K562 (cell line): ENCODE results near the gene TECPR2. TPM values are rescaled to one million over a fixed set of nuclear protein-coding genes. Genes with fewer than 3 reads are reported as not detected.
"Not testable (repeated sequence)": the region's sequence is repeated elsewhere in the genome, so short reads cannot be mapped to it uniquely, and the experiment has no call there.

Experiments used
- ARID1B ChIP-seq: fragments of 450-650 bp; IDR thresholded peaks from 2 replicates; pipeline ENCODE4 v1.6.1; 2016; ENCODE audit warnings: antibody characterized with exemption, mild to moderate bottlenecking, inconsistent platforms
- ATF1 ChIP-seq, 2 experiments: fragments of 450-650 bp in 1 of 2; IDR thresholded peaks; 2 replicates each; pipeline ENCODE4 v1.6.1; 2016; ENCODE audit warnings: missing compliant biosample characterization in 1 of 2, missing genetic modification characterization in 1 of 2
- FOXJ3 ChIP-seq: sonication (generic); formaldehyde crosslinking; IDR thresholded peaks from 2 replicates; pipeline ENCODE4 v1.4.0; 2020; ENCODE audit warnings: mild to moderate bottlenecking, missing genetic modification reagents
- IRF9 ChIP-seq: fragments of 450-650 bp; IDR thresholded peaks from 2 replicates; pipeline ENCODE4 v1.6.1; 2016; ENCODE audit warnings: missing biosample characterization, missing genetic modification characterization
- KDM2B ChIP-seq: fragments of 250-450 bp; sonication (Bioruptor Pico); IDR thresholded peaks from 2 replicates; pipeline ENCODE4 v1.8.0; 2021; ENCODE audit warnings: mild to moderate bottlenecking, moderate library complexity
- KLF1 ChIP-seq: fragments of 450-650 bp; IDR thresholded peaks from 2 replicates; pipeline ENCODE4 v1.6.1; 2016; ENCODE audit warnings: missing genetic modification characterization, missing compliant biosample characterization
- MAZ ChIP-seq, 2 experiments: fragments of 450-650 bp in 1 of 2; sonication (generic) in 1 of 2; formaldehyde crosslinking; IDR thresholded peaks in 1 of 2; conservative IDR thresholded peaks in 1 of 2; 2 replicates each; pipeline versions ENCODE4 v1.4.0 to v1.5.0; 2020; ENCODE audit warnings: mild to moderate bottlenecking in 1 of 2, missing genetic modification reagents in 1 of 2
- NR4A1 ChIP-seq, 2 experiments: fragments of 250-450 bp in 1 of 2; fragments of 450-650 bp in 1 of 2; sonication (Bioruptor Pico) in 1 of 2; IDR thresholded peaks; 2 replicates each; pipeline versions ENCODE4 v1.4.0 to v1.6.1; 2016 to 2020; ENCODE audit warnings: mild to moderate bottlenecking in 2 of 2, missing compliant biosample characterization in 1 of 2, missing genetic modification characterization in 1 of 2, moderate library complexity in 1 of 2
- OTX1 ChIP-seq: fragments of 450-650 bp; formaldehyde crosslinking; IDR thresholded peaks from 2 replicates; pipeline ENCODE4 v1.4.0; 2022; ENCODE audit warnings: mild to moderate bottlenecking
- SMAD4 ChIP-seq: fragments of 250-450 bp; sonication (Bioruptor Pico); conservative IDR thresholded peaks from 2 replicates; pipeline ENCODE4 v1.8.0; 2021; ENCODE audit warnings: inconsistent platforms, mild to moderate bottlenecking, moderate library complexity
- TAF7 ChIP-seq: fragments of 450-650 bp; IDR thresholded peaks from 2 replicates; pipeline ENCODE4 v1.6.1; 2016; ENCODE audit warnings: missing genetic modification characterization, missing compliant biosample characterization
- TCFL5 ChIP-seq: fragments of 250-450 bp; sonication (Bioruptor Pico); conservative IDR thresholded peaks from 2 replicates; pipeline ENCODE4 v1.6.1; 2021; ENCODE audit warnings: mild to moderate bottlenecking, moderate library complexity, matching md5 sums
- ZNF644 ChIP-seq: fragments of 200-800 bp; sonication (Bioruptor generic); IDR thresholded peaks from 2 replicates; pipeline ENCODE4 v1.6.1; 2016; ENCODE audit warnings: low read depth, missing genetic modification characterization, missing compliant biosample characterization
- microRNA-seq: library from miRNA; unstranded; fragments of <30 nt; microRNA quantifications from one replicate; pipeline ENCODE4, GENCODE V29; 2018; ENCODE audit warnings: borderline microRNAs expressed
- polyA plus RNA-seq, 8 experiments: library from polyadenylated mRNA; depleted of rRNA in 4 of 8; stranded (reverse) in 5 of 8; unstranded in 3 of 8; fragments of >200 nt; fragmentation: Nextera tagmentation in 2 of 8; fragmentation: Illumina TruSeq in 1 of 8; extraction: Ambion mirVana in 2 of 8; extraction: Trizol in 1 of 8; gene quantifications; 2 replicates each; pipeline versions ENCODE4 v1.2.1 to v1.2.3, GENCODE V29; 2011 to 2014; ENCODE audit warnings: inconsistent platforms in 1 of 8, missing spikeins in 1 of 8
- small RNA-seq: library from RNA; depleted of rRNA; stranded (forward); fragments of <200 nt; gene quantifications from one replicate; pipeline ENCODE3, GENCODE V24; 2014
- total RNA-seq, 7 experiments: library from RNA; depleted of rRNA in 6 of 7; stranded (reverse); fragments of >200 nt in 6 of 7; fragmentation: Illumina TruSeq in 2 of 7; extraction: Trizol in 2 of 7; gene quantifications; 2 replicates each; pipeline versions ENCODE4 v1.2.1 to v1.2.3, GENCODE V29; 2011 to 2021; ENCODE audit warnings: low replicate concordance in 1 of 7
- TF ChIP-seq, protein P1 (sequence below): fragments of 450-650 bp; formaldehyde crosslinking; conservative IDR thresholded peaks from 2 replicates; pipeline ENCODE4 v1.4.0; 2022; ENCODE audit warnings: mild to moderate bottlenecking, missing genetic modification characterization
- TF ChIP-seq, protein P2 (sequence below): fragments of 200-800 bp; sonication (Bioruptor generic); IDR thresholded peaks from 2 replicates; pipeline ENCODE4 v1.6.1; 2017; ENCODE audit warnings: missing genetic modification characterization, missing compliant biosample characterization

Gene TECPR2
- total and polyA plus RNA-seq, 9 of the 15 experiments (the other 6 are each of a cell fraction or from before 2014, with no cell fraction given), result 0.04 to 3.0 (median 0.83) TPM

- TF ChIP-seq KDM2B (0 out of 2 replicates have a peak, but pooled peaks have one; percentile 39), FOXJ3 (CRISPR knock-in tag) (peak; percentile 73; the same call in 1 of the 2 replicates), IRF9 (tag) (peak; percentile 99), TCFL5 (CRISPR knock-in tag) (peak; percentile 94), ZNF644 (tag) (peak; percentile 99), SMAD4 (CRISPR knock-in tag) (peak; percentile 97), OTX1 (CRISPR knock-in tag) (peak; percentile 94), MAZ (CRISPR knock-in tag; conservative IDR thresholded peaks at IDR 0.05 in 1 of 2, IDR thresholded peaks at IDR 0.05 in 1 of 2) (peak in 1 of 2 experiments; percentile 94; a peak in 2 of 4 replicates), ATF1 (tag; IDR thresholded peaks at IDR 0.05) (peak; percentile 74), ARID1B (peak; percentile 41), NR4A1 (CRISPR knock-in tag; IDR thresholded peaks at IDR 0.05) (peak; percentile 98), NR4A1 (tag; IDR thresholded peaks at IDR 0.05) (peak; percentile 99), TAF7 (tag) (peak; percentile 90), KLF1 (peak; percentile 89)
- TF ChIP-seq, protein P1, sequence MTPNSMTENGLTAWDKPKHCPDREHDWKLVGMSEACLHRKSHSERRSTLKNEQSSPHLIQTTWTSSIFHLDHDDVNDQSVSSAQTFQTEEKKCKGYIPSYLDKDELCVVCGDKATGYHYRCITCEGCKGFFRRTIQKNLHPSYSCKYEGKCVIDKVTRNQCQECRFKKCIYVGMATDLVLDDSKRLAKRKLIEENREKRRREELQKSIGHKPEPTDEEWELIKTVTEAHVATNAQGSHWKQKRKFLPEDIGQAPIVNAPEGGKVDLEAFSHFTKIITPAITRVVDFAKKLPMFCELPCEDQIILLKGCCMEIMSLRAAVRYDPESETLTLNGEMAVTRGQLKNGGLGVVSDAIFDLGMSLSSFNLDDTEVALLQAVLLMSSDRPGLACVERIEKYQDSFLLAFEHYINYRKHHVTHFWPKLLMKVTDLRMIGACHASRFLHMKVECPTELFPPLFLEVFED (CRISPR knock-in tag), result peak; percentile 99
- TF ChIP-seq, protein P2, sequence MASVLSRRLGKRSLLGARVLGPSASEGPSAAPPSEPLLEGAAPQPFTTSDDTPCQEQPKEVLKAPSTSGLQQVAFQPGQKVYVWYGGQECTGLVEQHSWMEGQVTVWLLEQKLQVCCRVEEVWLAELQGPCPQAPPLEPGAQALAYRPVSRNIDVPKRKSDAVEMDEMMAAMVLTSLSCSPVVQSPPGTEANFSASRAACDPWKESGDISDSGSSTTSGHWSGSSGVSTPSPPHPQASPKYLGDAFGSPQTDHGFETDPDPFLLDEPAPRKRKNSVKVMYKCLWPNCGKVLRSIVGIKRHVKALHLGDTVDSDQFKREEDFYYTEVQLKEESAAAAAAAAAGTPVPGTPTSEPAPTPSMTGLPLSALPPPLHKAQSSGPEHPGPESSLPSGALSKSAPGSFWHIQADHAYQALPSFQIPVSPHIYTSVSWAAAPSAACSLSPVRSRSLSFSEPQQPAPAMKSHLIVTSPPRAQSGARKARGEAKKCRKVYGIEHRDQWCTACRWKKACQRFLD, result peak; percentile 100
- not testable (repeated sequence) for TF ChIP-seq ATF1 (CRISPR knock-in tag; IDR thresholded peaks at IDR 0.05)
These were observed 188.2 kb downstream of the TECPR2 start (continued) for GRCh38 chr14:102550927-102551401.

Small RNA genes lying within 50 kb of the gene (microRNA-seq; reads per million reads assigned to microRNA genes)
- gene MIR4309, result not detected

Small RNA genes lying within 50 kb of the gene (small RNA-seq; reads per million reads assigned to genes)
- gene MIR4309, result not detected

Other genes with a start within 250 kb of the TECPR2 start
- gene WDR20, start 223.0 kb upstream of the TECPR2 start, total RNA-seq (2014; rRNA removed), result 8.0 and 9.6 TPM in 2 replicates
- 12.1 and 13.9 TPM in 2 replicates for gene WDR20, start 223.0 kb upstream of the TECPR2 start, total RNA-seq (2014; rRNA removed; fragmentation: Illumina TruSeq; extraction: Trizol)
- 14.7 and 15.3 TPM in 2 replicates for gene WDR20, start 223.0 kb upstream of the TECPR2 start, total RNA-seq (2015; rRNA removed; fragmentation: Illumina TruSeq; extraction: Trizol)
- 13.3 and 16.6 TPM in 2 replicates for gene WDR20, start 223.0 kb upstream of the TECPR2 start, total RNA-seq (2021)
- 10.0 and 11.8 TPM in 2 replicates for gene WDR20, start 223.0 kb upstream of the TECPR2 start, polyA plus RNA-seq (2011; rRNA removed)
- gene WDR20, start 223.0 kb upstream of the TECPR2 start, polyA plus RNA-seq (2014; fragmentation: Illumina TruSeq; extraction: Trizol), result 10.2 and 10.5 TPM in 2 replicates
- gene WDR20, start 223.0 kb upstream of the TECPR2 start, polyA plus RNA-seq (2014; fragmentation: Nextera tagmentation; extraction: Ambion mirVana), result 10 to 100 TPM in 1 of 2 experiments, 1 to 10 TPM in 1; 7.0 to 12.1 TPM
- 9.4 and 11.7 TPM in 2 replicates for gene WDR20, start 223.0 kb upstream of the TECPR2 start, polyA plus RNA-seq (2014; rRNA removed)
- gene MOK, start 57.8 kb upstream of the TECPR2 start, total RNA-seq (2014; rRNA removed), result 5.8 and 7.2 TPM in 2 replicates
- 5.2 and 5.3 TPM in 2 replicates for gene MOK, start 57.8 kb upstream of the TECPR2 start, total RNA-seq (2014; rRNA removed; fragmentation: Illumina TruSeq; extraction: Trizol)
- 4.6 and 5.3 TPM in 2 replicates for gene MOK, start 57.8 kb upstream of the TECPR2 start, total RNA-seq (2015; rRNA removed; fragmentation: Illumina TruSeq; extraction: Trizol)
- 4.9 TPM in 2 replicates for gene MOK, start 57.8 kb upstream of the TECPR2 start, total RNA-seq (2021)
- gene MOK, start 57.8 kb upstream of the TECPR2 start, polyA plus RNA-seq (2011; rRNA removed), result 4.3 and 6.2 TPM in 2 replicates
- 3.6 and 7.5 TPM in 2 replicates for gene MOK, start 57.8 kb upstream of the TECPR2 start, polyA plus RNA-seq (2014; fragmentation: Illumina TruSeq; extraction: Trizol)
- gene MOK, start 57.8 kb upstream of the TECPR2 start, polyA plus RNA-seq (2014; fragmentation: Nextera tagmentation; extraction: Ambion mirVana), result 1 to 10 TPM; 1.3 to 2.5 TPM
- 7.6 and 8.4 TPM in 2 replicates for gene MOK, start 57.8 kb upstream of the TECPR2 start, polyA plus RNA-seq (2014; rRNA removed)
- 6.1 and 6.6 TPM in 2 replicates for gene ZNF839, start 43.2 kb upstream of the TECPR2 start, total RNA-seq (2014; rRNA removed)
- 5.2 and 5.3 TPM in 2 replicates for gene ZNF839, start 43.2 kb upstream of the TECPR2 start, total RNA-seq (2014; rRNA removed; fragmentation: Illumina TruSeq; extraction: Trizol)
- 5.1 and 5.7 TPM in 2 replicates for gene ZNF839, start 43.2 kb upstream of the TECPR2 start, total RNA-seq (2015; rRNA removed; fragmentation: Illumina TruSeq; extraction: Trizol)
- gene ZNF839, start 43.2 kb upstream of the TECPR2 start, total RNA-seq (2021), result 6.6 and 8.4 TPM in 2 replicates
- 7.7 and 8.4 TPM in 2 replicates for gene ZNF839, start 43.2 kb upstream of the TECPR2 start, polyA plus RNA-seq (2011; rRNA removed)
- 5.1 and 6.3 TPM in 2 replicates for gene ZNF839, start 43.2 kb upstream of the TECPR2 start, polyA plus RNA-seq (2014; fragmentation: Illumina TruSeq; extraction: Trizol)
- 1 to 10 TPM in 1 of 2 experiments, under 1 TPM in 1; 0.42 to 1.0 TPM for gene ZNF839, start 43.2 kb upstream of the TECPR2 start, polyA plus RNA-seq (2014; fragmentation: Nextera tagmentation; extraction: Ambion mirVana)
- gene ZNF839, start 43.2 kb upstream of the TECPR2 start, polyA plus RNA-seq (2014; rRNA removed), result 8.4 and 8.6 TPM in 2 replicates
- 47.7 and 56.1 TPM in 2 replicates for gene CINP, start 51 bp upstream of the TECPR2 start, total RNA-seq (2014; rRNA removed)
- 39.3 and 44.7 TPM in 2 replicates for gene CINP, start 51 bp upstream of the TECPR2 start, total RNA-seq (2014; rRNA removed; fragmentation: Illumina TruSeq; extraction: Trizol)
- gene CINP, start 51 bp upstream of the TECPR2 start, total RNA-seq (2015; rRNA removed; fragmentation: Illumina TruSeq; extraction: Trizol), result 40.1 and 41.2 TPM in 2 replicates
- 41.2 and 41.8 TPM in 2 replicates for gene CINP, start 51 bp upstream of the TECPR2 start, total RNA-seq (2021)
- 40.8 and 43.7 TPM in 2 replicates for gene CINP, start 51 bp upstream of the TECPR2 start, polyA plus RNA-seq (2011; rRNA removed)
- gene CINP, start 51 bp upstream of the TECPR2 start, polyA plus RNA-seq (2014; fragmentation: Illumina TruSeq; extraction: Trizol), result 56.5 and 62.4 TPM in 2 replicates
- 10 to 100 TPM; 36.3 to 63.2 TPM for gene CINP, start 51 bp upstream of the TECPR2 start, polyA plus RNA-seq (2014; fragmentation: Nextera tagmentation; extraction: Ambion mirVana)
- gene CINP, start 51 bp upstream of the TECPR2 start, polyA plus RNA-seq (2014; rRNA removed), result 54.2 and 54.5 TPM in 2 replicates
- gene ANKRD9, start 146.8 kb downstream of the TECPR2 start, total RNA-seq (2014; rRNA removed), result 29.4 and 29.5 TPM in 2 replicates
- gene ANKRD9, start 146.8 kb downstream of the TECPR2 start, total RNA-seq (2014; rRNA removed; fragmentation: Illumina TruSeq; extraction: Trizol), result 3.3 and 3.7 TPM in 2 replicates
- gene ANKRD9, start 146.8 kb downstream of the TECPR2 start, total RNA-seq (2015; rRNA removed; fragmentation: Illumina TruSeq; extraction: Trizol), result 5.0 and 5.3 TPM in 2 replicates
- 32.9 and 34.8 TPM in 2 replicates for gene ANKRD9, start 146.8 kb downstream of the TECPR2 start, total RNA-seq (2021)
- gene ANKRD9, start 146.8 kb downstream of the TECPR2 start, polyA plus RNA-seq (2011; rRNA removed), result 15.4 and 20.4 TPM in 2 replicates
- 4.0 and 4.3 TPM in 2 replicates for gene ANKRD9, start 146.8 kb downstream of the TECPR2 start, polyA plus RNA-seq (2014; fragmentation: Illumina TruSeq; extraction: Trizol)
- under 1 TPM; 0.04 to 0.06 TPM for gene ANKRD9, start 146.8 kb downstream of the TECPR2 start, polyA plus RNA-seq (2014; fragmentation: Nextera tagmentation; extraction: Ambion mirVana)
- 27.5 and 29.9 TPM in 2 replicates for gene ANKRD9, start 146.8 kb downstream of the TECPR2 start, polyA plus RNA-seq (2014; rRNA removed)
- gene RCOR1, start 229.7 kb downstream of the TECPR2 start, total RNA-seq (2014; rRNA removed), result 12.8 and 14.5 TPM in 2 replicates
- gene RCOR1, start 229.7 kb downstream of the TECPR2 start, total RNA-seq (2014; rRNA removed; fragmentation: Illumina TruSeq; extraction: Trizol), result 28.4 and 34.6 TPM in 2 replicates
- gene RCOR1, start 229.7 kb downstream of the TECPR2 start, total RNA-seq (2015; rRNA removed; fragmentation: Illumina TruSeq; extraction: Trizol), result 20.9 and 21.6 TPM in 2 replicates
- 39.9 and 47.9 TPM in 2 replicates for gene RCOR1, start 229.7 kb downstream of the TECPR2 start, total RNA-seq (2021)
- gene RCOR1, start 229.7 kb downstream of the TECPR2 start, polyA plus RNA-seq (2011; rRNA removed), result 28.7 and 29.3 TPM in 2 replicates
- gene RCOR1, start 229.7 kb downstream of the TECPR2 start, polyA plus RNA-seq (2014; fragmentation: Illumina TruSeq; extraction: Trizol), result 35.3 and 35.6 TPM in 2 replicates
- 10 to 100 TPM in 1 of 2 experiments, 1 to 10 TPM in 1; 8.5 to 10.9 TPM for gene RCOR1, start 229.7 kb downstream of the TECPR2 start, polyA plus RNA-seq (2014; fragmentation: Nextera tagmentation; extraction: Ambion mirVana)
- gene RCOR1, start 229.7 kb downstream of the TECPR2 start, polyA plus RNA-seq (2014; rRNA removed), result 16.9 and 19.1 TPM in 2 replicates